ENCODE results near the gene TMEM200A.
A peak's percentile ranks its signal among the peaks of the same experiment; 100 is the strongest.
"Not testable (repeated sequence)": the region's sequence is repeated elsewhere in the genome, so short reads cannot be mapped to it uniquely, and the experiment has no call there.

Gene TMEM200A

GRCh38 chr6:130365166-130366106, at the start of gene TMEM200A:
Gene TMEM200A, plus strand, starts transcription at chr6:130366017. Its CDS starts 74,406 bp downstream, at chr6:130440423.
- peak; percentile 70 for DNase-seq

DNA sequence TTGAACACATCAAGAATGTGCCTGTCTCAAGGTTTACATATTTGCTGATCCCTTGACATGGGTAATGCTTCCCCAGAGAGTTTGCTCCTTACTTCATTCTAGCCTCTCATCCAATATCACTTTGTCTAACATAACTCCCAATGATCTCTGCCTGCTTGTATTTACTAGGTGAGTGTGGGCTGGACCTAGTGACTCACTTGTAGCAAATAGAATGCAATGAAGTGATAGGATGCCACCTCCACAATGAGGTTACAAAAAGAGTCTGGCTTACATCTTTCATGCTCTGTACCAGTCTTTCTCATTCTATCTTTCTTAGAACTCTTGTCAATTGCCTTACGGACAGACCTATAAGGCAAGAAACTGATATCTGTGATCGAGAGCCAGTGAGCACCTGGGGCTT, 44.9 kb upstream of the TMEM200A start:
- no peak for DNase-seq

- peak; percentile 73 for DNase-seq
Measured at GRCh38 chr6:130322673-130323268, 43.0 kb upstream of the TMEM200A start.

DNA sequence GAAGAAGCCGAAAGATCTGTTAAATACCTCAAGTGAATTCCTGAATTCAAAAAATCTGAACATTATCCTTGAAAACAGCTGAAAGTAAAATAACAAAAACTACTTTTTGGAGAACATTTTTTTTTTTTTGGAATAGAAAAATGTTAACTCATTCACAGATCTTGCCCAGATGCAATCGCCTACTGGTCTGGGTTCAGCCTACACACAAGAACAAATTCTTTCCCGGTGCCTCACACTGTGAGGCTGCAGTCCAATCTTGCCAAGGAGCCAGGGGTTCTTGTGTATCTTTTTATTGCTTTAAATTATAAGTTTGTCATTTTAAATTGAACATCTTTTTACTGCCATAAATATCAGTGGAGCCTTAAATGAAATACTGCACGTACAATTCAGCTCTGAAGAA, 41.2 kb upstream of the TMEM200A start:
- DNase-seq = peak; percentile 79

DNA sequence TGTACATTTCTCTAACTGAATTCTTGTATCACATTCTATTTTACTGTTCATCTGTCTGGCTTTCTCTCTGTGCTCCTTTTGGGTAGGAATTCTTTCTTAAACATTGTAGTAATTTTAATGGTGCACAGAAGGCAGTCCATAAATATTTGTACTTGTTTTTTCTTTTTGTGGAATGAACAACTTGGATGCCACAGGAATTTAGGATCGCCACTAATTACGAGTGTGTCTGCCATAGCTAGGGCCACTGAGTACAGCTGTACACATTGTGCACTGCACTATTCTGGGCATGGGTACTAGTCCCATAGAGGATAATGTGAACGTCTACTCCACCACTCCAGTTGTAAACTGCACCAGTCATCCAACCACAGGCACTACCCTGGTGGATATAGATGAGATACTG, 39.3 kb upstream of the TMEM200A start:
- peak; percentile 22 for DNase-seq

DNA sequence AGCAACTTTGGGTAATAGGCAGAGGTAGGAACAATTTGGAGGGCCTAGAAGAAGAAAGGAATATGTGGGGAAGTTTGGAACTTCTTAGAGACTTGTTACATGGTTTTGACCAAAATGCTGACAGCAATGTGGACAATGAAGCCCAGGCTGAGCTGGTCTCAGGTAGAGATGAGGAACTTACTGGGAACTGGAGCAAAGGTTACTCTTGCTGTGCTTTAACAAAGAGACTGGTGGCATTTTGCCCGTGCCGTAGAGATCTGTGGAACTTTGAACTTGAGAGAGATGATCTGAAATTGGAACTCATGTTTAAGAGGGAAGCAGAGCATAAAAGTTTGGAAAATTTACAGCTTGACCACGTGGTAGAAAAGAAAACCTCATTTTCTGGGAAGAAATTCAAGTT, 28.3 kb upstream of the TMEM200A start:
- no peak for DNase-seq

DNA sequence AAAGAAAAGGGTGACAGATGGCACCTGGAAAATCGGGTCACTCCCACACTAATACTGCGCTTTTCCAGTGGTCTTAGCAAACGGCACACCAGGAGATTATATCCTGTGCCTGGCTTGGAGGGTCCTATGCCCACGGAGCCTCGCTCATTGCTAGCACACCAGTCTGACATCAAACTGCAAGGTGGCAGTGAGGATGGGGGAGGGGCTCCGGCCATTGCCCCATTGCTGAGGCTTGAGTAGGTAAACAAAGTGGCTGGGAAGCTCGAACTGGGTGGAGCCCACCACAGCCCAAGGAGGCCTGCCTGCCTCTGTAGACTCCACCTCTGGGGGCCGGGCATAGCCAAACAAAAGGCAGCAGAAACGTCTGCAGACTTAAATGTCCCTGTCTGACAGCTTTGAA, 19.5 kb upstream of the TMEM200A start:
- DNase-seq = not testable (repeated sequence)

DNA sequence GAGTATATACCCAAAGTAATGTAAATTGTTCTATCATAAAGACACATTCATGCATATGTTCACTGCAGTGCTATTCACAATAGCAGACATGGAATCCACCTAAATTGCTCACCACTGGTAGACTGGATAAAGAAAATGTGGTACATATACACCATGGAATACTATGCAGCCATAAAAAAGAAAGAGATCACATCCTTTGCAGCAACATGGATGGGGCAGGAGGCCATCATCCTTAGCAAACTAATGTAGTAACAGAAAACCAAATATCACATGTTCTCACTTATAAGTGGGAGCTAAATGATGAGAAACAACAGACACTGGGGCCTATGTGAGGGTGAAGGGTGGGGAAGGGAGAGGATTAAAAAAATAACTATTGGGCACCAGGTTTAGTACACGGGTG, 11.5 kb upstream of the TMEM200A start:
- DNase-seq = no peak

DNA sequence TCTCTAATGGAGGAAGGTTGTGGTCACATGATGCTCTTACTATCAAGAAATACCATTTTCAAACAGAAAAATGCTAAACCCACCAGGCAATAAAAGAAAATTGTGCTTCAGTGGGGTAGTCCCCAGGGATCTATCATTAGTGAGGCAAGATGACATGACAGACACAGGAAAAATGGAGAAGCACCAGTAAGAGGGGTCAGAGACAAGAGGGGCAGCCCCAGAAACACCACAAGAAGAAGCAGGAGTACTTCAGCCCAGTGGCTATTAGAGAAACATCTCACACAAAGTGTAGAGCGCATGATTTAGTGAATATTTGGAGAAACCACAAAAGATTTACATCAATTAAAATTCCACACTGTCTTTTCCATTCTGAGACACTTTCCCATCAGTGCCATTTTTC, 10.2 kb upstream of the TMEM200A start:
- no peak for DNase-seq

GRCh38 chr6:130357436-130357835, 8.4 kb upstream of the TMEM200A start:
- DNase-seq = no peak

- DNase-seq = no peak
Measured at GRCh38 chr6:130359736-130360135, 6.1 kb upstream of the TMEM200A start.

- DNase-seq = peak; percentile 19
Measured at GRCh38 chr6:130362128-130362527, 3.7 kb upstream of the TMEM200A start.

GRCh38 chr6:130364224-130364780, 1.5 kb upstream of the TMEM200A start:
- DNase-seq = no peak

GRCh38 chr6:130366107-130367005, 539 bp downstream of the TMEM200A start:
- DNase-seq = peak; percentile 39

GRCh38 chr6:130367767-130368166, 1.9 kb downstream of the TMEM200A start:
- DNase-seq = no peak

DNA sequence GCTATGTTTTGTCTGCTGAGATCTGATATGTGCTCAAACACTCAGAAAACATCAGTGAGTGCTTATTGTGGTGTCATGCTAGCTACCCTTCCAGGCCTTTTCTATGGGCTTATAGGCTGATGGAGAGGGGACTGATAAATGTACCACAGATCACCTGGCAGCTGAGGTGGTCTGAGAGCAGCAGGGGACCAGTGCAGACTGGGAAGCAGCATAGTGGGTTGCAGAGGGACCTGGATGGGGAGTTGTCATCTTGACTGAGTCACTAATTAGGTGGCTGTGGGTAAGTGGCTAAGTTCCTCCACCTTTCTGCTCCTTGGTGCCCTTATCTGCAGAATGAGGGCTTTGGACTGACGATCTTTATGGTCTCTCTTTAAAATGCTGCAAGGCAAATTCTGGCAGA, 2.8 kb downstream of the TMEM200A start:
- DNase-seq = no peak

GRCh38 chr6:130369831-130370230, 4.0 kb downstream of the TMEM200A start:
- DNase-seq = no peak

GRCh38 chr6:130371921-130372420, 6.2 kb downstream of the TMEM200A start:
- DNase-seq = no peak

GRCh38 chr6:130372786-130373185, 7.0 kb downstream of the TMEM200A start:
- no peak for DNase-seq

GRCh38 chr6:130373992-130374391, 8.2 kb downstream of the TMEM200A start:
- no peak for DNase-seq

- no peak for DNase-seq
Measured at GRCh38 chr6:130376936-130377335, 11.1 kb downstream of the TMEM200A start.

DNA sequence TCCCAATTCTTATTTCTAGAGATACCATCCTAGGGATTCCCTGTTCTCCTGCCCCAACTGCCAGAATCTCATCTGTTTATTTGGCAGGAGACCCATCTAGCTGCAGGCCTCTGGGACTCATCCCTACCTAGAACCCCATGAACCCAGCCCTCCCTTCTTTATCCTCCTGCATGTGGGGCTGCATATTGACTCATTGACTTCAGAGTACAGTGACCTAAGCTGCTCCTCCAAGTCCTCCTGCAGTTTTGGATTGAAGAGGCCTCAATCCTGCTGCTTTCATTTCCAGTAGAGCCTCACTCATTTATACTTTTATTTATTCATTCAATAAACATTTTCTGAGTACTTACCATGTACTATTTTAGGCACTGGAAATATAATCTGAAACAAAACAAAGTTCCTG, 11.6 kb downstream of the TMEM200A start:
- no peak for DNase-seq

- no peak for DNase-seq
Measured at GRCh38 chr6:130377915-130378314, 12.1 kb downstream of the TMEM200A start.
